ENCODE results near the gene GRWD1. TPM values are rescaled to one million over a fixed set of nuclear protein-coding genes. Genes with fewer than 3 reads are reported as not detected.

The GRWD1 gene
- total and polyA plus RNA-seq, 10 of the 15 experiments (the other 5 are each of a cell fraction or from before 2014, with no cell fraction given) = 1.4 to 103 (median 30.7) TPM

GRCh38 chr19:48419158-48419920 lies 26.4 kb upstream of the GRWD1 start (continued):
- TF ChIP-seq RELB (IDR thresholded peaks at IDR 0.05; ENCODE audit: low read depth) (peak; percentile 36; the same call in 1 of the 2 replicates), CUX1 (IDR thresholded peaks at IDR 0.05; ENCODE audit: insufficient replicate concordance, low read depth, low read length) (no peak), PBX3 (IDR thresholded peaks at IDR 0.05; ENCODE audit: insufficient replicate concordance, low read depth, low read length) (no peak), NR2F1 (conservative IDR thresholded peaks at IDR 0.05) (no peak), NFYA (IDR thresholded peaks at IDR 0.05; ENCODE audit: borderline replicate concordance, low read depth, low read length) (no peak), CBFB (IDR thresholded peaks at IDR 0.05; ENCODE audit: low read depth) (peak; percentile 79), ZNF207 (IDR thresholded peaks at IDR 0.05; ENCODE audit: borderline replicate concordance) (peak; percentile 67; the same call in 1 of the 2 replicates), MXI1 (IDR thresholded peaks at IDR 0.05; ENCODE audit: low read depth, low read length) (no peak), ASH2L (IDR thresholded peaks at IDR 0.05; ENCODE audit: borderline replicate concordance, low read depth) (no peak), TAF1 (IDR thresholded peaks at IDR 0.05; ENCODE audit: borderline replicate concordance, low read depth, low read length) (no peak), NFIC (IDR thresholded peaks at IDR 0.05; ENCODE audit: low read depth, low read length) (no peak), MEF2A (IDR thresholded peaks at IDR 0.05; ENCODE audit: insufficient read depth, low read depth, low read length) (0 out of 2 replicates have a peak, but pooled peaks have one; percentile 36), ESRRA (IDR thresholded peaks at IDR 0.05; ENCODE audit: low read length) (no peak), CREM (IDR thresholded peaks at IDR 0.05; ENCODE audit: low read depth) (peak; percentile 94), SKIL (IDR thresholded peaks at IDR 0.05; ENCODE audit: low read depth, poor library complexity, severe bottlenecking) (peak; percentile 24), ZNF24 (IDR thresholded peaks at IDR 0.05) (no peak)

Data from GM12878 (cell line).